ENCODE measurements around the gene CLBA1.

Gene CLBA1

GRCh38 chr14:105010106-105010505 lies 24.5 kb downstream of the CLBA1 start:
- Histone ChIP-seq H3K4me1 (ENCODE audit: control insufficient read depth, insufficient read depth, low read length) (no peaks in the 10 kb centered on the region), H3K9me3 (ENCODE audit: control insufficient read depth, low read length) (no peaks in the 10 kb centered on the region), H3K36me3 (ENCODE audit: control insufficient read depth, insufficient read depth, low read length) (no peaks in the 10 kb centered on the region), H3K9ac (ENCODE audit: low read length) (no peak overlapping the region), H3K4me3 (ENCODE audit: low read length) (no peak overlapping the region), H3K27me3 (ENCODE audit: control insufficient read depth, insufficient read depth, low read length) (no peaks in the 10 kb centered on the region)

- Histone ChIP-seq H3K27me3 (ENCODE audit: control insufficient read depth, insufficient read depth, low read length) (no peaks in the 10 kb centered on the region), H3K9ac (ENCODE audit: low read length) (no peak overlapping the region), H3K9me3 (ENCODE audit: control insufficient read depth, low read length) (no peaks in the 10 kb centered on the region), H3K36me3 (ENCODE audit: control insufficient read depth, insufficient read depth, low read length) (no peaks in the 10 kb centered on the region), H3K4me1 (ENCODE audit: control insufficient read depth, insufficient read depth, low read length) (no peaks in the 10 kb centered on the region), H3K4me3 (ENCODE audit: low read length) (no peak overlapping the region)
Measured at GRCh38 chr14:105010891-105011291, 25.3 kb downstream of the CLBA1 start.

DNA sequence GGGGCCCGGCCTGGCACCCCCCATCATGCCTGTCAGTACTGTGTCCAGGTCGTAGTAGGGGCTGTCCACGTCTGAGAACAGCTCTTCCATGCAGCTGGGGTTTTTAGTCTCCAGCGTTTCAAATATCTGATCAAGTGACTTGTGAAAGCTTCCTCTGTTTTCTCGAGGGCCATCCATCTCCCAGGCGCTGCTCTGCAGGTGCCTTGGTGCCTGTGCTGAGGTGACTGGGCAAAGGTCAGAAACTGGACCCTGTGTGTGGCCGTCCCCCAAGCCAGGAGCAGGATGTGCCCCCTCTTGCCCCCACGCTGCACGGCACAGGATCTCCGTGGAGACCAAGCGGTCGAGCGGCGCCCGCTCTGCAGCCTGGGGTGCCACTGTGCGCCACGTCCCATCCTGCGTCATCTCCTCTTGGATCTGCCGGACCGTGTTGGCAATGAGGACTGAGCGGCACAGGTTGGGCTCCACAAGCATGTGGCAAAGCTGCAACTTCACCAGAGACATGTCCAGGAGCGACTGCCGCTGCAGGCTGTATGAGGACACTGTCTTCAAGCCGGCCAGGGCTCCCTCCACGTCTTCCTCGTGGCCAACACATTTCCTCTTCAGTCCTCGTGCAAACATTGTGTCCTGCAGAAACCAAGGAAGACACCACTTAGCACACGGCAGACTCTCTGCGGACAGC lies 25.9 kb downstream of the CLBA1 start:
- Histone ChIP-seq H3K9ac (ENCODE audit: low read length) (no peak overlapping the region), H3K27me3 (ENCODE audit: control insufficient read depth, insufficient read depth, low read length) (no peaks in the 10 kb centered on the region), H3K9me3 (ENCODE audit: control insufficient read depth, low read length) (no peaks in the 10 kb centered on the region), H3K4me3 (ENCODE audit: low read length) (no peak overlapping the region), H3K36me3 (ENCODE audit: control insufficient read depth, insufficient read depth, low read length) (no peaks in the 10 kb centered on the region), H3K4me1 (ENCODE audit: control insufficient read depth, insufficient read depth, low read length) (no peaks in the 10 kb centered on the region)

GRCh38 chr14:105012171-105012985 lies 26.8 kb downstream of the CLBA1 start:
- Histone ChIP-seq H3K9me3 (ENCODE audit: control insufficient read depth, low read length) (no peaks in the 10 kb centered on the region), H3K9ac (ENCODE audit: low read length) (no peak overlapping the region), H3K4me3 (ENCODE audit: low read length) (no peak overlapping the region)

DNA sequence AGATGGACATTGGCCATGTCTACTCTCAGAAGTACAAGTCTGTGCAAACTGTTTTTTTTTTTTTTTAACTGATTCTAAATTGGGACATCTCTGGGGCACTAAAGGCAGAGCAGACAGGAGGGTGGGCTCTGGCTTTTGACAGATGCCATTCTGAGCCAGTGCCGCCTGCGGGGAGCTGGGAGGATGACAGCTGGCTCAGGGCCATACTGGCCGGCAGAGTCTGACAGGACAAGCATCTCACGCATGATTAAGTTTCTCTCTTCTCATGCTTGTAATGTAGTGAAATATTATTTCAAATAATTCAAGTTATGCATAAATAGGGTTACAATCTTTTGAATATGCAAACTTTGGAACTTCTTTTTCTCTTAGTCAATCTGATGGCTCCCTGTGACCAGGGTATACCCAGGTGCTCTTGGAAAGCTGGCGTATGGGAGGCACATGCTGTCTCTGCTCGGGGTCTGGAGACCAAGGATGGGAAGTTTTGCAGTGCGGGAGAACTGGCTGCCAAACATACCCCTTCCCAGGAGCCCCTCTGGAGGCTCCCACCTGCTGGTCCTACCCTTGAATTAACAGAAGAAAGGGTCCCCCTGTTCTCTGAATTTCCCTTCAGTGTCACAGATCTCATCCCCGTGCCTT lies 27.7 kb downstream of the CLBA1 start:
- Histone ChIP-seq H3K9me3 (ENCODE audit: control insufficient read depth, low read length) (no peaks in the 10 kb centered on the region), H3K9ac (ENCODE audit: low read length) (no peak overlapping the region), H3K27me3 (ENCODE audit: control insufficient read depth, insufficient read depth, low read length) (no peaks in the 10 kb centered on the region), H3K4me3 (ENCODE audit: low read length) (no peak overlapping the region), H3K36me3 (ENCODE audit: control insufficient read depth, insufficient read depth, low read length) (no peaks in the 10 kb centered on the region), H3K4me1 (ENCODE audit: control insufficient read depth, insufficient read depth, low read length) (no peaks in the 10 kb centered on the region)

More at GRCh38 chr14:105012171-105012985, 26.8 kb downstream of the CLBA1 start:
- no peaks in the 10 kb centered on the region for H3K27me3 ChIP-seq (ENCODE audit: control insufficient read depth, insufficient read depth, low read length)
- no peaks in the 10 kb centered on the region for H3K36me3 ChIP-seq (ENCODE audit: control insufficient read depth, insufficient read depth, low read length)
- H3K4me1 ChIP-seq (ENCODE audit: control insufficient read depth, insufficient read depth, low read length): no peaks in the 10 kb centered on the region

- Histone ChIP-seq H3K27me3 (ENCODE audit: control insufficient read depth, insufficient read depth, low read length) (no peaks in the 10 kb centered on the region), H3K4me1 (ENCODE audit: control insufficient read depth, insufficient read depth, low read length) (peaks cover under 1% of the 10 kb centered on the region), H3K4me3 (ENCODE audit: low read length) (no peak overlapping the region), H3K9me3 (ENCODE audit: control insufficient read depth, low read length) (no peaks in the 10 kb centered on the region), H3K9ac (ENCODE audit: low read length) (no peak overlapping the region), H3K36me3 (ENCODE audit: control insufficient read depth, insufficient read depth, low read length) (no peaks in the 10 kb centered on the region)
Measured at GRCh38 chr14:105014032-105014431, 28.4 kb downstream of the CLBA1 start.

DNA sequence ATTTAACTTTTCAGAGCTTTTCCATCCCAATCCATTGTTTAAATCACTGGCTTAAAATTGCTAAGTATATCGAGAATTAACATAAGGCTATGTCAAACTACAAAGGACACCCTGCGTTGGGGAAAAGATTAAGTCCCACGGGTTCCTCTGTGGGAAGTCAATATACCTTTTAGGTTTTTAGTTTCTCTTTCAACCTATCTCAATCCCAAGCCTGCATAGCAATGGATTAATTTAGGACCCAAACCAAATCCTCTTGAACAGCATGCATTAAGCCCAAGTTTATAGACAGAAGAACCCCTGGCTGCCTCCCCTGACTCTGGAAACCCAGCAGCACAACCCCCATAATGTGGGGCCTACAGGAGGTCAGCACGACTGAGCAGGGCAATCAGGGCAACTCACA lies 29.0 kb downstream of the CLBA1 start:
- H3K27me3 ChIP-seq (ENCODE audit: control insufficient read depth, insufficient read depth, low read length): no peaks in the 10 kb centered on the region
- H3K36me3 ChIP-seq (ENCODE audit: control insufficient read depth, insufficient read depth, low read length): no peaks in the 10 kb centered on the region
- H3K4me1 ChIP-seq (ENCODE audit: control insufficient read depth, insufficient read depth, low read length): peaks cover 7% of the 10 kb centered on the region
- H3K4me3 ChIP-seq (ENCODE audit: low read length): no peak overlapping the region
- H3K9me3 ChIP-seq (ENCODE audit: control insufficient read depth, low read length): no peaks in the 10 kb centered on the region
- H3K9ac ChIP-seq (ENCODE audit: low read length): no peak overlapping the region

DNA sequence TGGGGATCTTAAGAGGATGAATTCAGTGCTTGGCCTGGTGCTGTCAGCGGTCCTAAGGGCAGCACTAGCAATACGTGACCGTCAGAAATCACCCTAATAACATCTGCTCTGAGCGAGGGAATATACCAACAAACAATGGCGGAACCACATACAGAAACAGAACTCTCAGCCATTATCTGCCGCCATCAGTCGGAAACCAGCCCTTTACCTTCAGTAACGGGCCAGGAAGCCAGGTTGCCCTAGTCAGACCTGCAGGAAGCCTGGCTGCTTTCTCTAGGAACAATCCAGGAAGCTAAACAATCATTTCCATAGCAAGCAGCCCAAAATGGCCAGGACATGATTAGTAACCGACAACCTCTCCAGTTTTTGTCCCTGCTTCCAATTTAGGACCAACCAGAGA lies 29.7 kb downstream of the CLBA1 start:
- Histone ChIP-seq H3K36me3 (ENCODE audit: control insufficient read depth, insufficient read depth, low read length) (no peaks in the 10 kb centered on the region), H3K9ac (ENCODE audit: low read length) (no peak overlapping the region), H3K4me1 (ENCODE audit: control insufficient read depth, insufficient read depth, low read length) (peaks cover 8% of the 10 kb centered on the region), H3K9me3 (ENCODE audit: control insufficient read depth, low read length) (no peaks in the 10 kb centered on the region), H3K4me3 (ENCODE audit: low read length) (no peak overlapping the region), H3K27me3 (ENCODE audit: control insufficient read depth, insufficient read depth, low read length) (no peaks in the 10 kb centered on the region)

DNA sequence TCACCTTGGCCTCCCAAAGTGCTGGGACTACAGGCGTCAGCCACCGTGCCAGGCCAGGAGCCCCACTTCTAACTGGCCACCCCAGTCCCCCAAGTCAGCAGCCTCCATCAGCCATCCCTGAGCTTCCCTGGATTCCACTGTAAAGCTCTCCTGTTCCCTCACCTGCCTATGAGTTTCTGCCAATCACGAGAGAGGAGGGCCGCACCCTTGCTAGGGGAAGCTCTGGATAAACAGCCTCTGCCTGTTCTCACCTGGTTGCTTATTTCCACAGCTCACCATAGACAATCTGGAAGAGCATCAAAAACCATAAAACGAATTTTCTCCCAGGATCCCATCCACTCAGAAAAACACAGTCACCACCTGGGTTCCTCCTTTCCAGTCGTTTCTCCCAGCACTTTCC lies 30.3 kb downstream of the CLBA1 start:
- Histone ChIP-seq H3K4me1 (ENCODE audit: control insufficient read depth, insufficient read depth, low read length) (peaks cover 8% of the 10 kb centered on the region), H3K9me3 (ENCODE audit: control insufficient read depth, low read length) (no peaks in the 10 kb centered on the region), H3K27me3 (ENCODE audit: control insufficient read depth, insufficient read depth, low read length) (no peaks in the 10 kb centered on the region), H3K36me3 (ENCODE audit: control insufficient read depth, insufficient read depth, low read length) (no peaks in the 10 kb centered on the region), H3K4me3 (ENCODE audit: low read length) (no peak overlapping the region), H3K9ac (ENCODE audit: low read length) (no peak overlapping the region)

DNA sequence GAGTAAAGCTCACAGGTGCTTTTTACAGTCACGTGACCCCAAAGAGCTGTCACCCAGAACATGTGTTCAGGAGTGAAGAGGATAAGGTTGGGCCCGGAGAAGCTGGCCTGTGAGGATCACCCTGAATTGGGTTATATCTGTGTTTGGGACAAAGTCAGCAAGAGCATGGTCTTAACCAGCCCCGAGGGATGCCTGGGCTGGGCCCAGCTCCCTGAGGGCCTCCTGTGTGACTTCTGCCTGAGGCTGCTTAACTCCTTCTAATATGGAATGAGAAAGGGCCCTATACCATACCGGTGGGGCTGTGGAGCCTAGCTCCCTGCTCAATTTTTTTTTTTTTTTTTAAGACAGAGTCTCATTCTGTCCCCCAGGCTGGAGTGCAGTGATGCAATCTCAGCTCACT lies 32.8 kb downstream of the CLBA1 start:
- Histone ChIP-seq H3K9me3 (ENCODE audit: control insufficient read depth, low read length) (no peaks in the 10 kb centered on the region), H3K9ac (ENCODE audit: low read length) (no peak overlapping the region), H3K27me3 (ENCODE audit: control insufficient read depth, insufficient read depth, low read length) (no peaks in the 10 kb centered on the region), H3K36me3 (ENCODE audit: control insufficient read depth, insufficient read depth, low read length) (no peaks in the 10 kb centered on the region), H3K4me3 (ENCODE audit: low read length) (no peak overlapping the region), H3K4me1 (ENCODE audit: control insufficient read depth, insufficient read depth, low read length) (peaks cover 16% of the 10 kb centered on the region)

DNA sequence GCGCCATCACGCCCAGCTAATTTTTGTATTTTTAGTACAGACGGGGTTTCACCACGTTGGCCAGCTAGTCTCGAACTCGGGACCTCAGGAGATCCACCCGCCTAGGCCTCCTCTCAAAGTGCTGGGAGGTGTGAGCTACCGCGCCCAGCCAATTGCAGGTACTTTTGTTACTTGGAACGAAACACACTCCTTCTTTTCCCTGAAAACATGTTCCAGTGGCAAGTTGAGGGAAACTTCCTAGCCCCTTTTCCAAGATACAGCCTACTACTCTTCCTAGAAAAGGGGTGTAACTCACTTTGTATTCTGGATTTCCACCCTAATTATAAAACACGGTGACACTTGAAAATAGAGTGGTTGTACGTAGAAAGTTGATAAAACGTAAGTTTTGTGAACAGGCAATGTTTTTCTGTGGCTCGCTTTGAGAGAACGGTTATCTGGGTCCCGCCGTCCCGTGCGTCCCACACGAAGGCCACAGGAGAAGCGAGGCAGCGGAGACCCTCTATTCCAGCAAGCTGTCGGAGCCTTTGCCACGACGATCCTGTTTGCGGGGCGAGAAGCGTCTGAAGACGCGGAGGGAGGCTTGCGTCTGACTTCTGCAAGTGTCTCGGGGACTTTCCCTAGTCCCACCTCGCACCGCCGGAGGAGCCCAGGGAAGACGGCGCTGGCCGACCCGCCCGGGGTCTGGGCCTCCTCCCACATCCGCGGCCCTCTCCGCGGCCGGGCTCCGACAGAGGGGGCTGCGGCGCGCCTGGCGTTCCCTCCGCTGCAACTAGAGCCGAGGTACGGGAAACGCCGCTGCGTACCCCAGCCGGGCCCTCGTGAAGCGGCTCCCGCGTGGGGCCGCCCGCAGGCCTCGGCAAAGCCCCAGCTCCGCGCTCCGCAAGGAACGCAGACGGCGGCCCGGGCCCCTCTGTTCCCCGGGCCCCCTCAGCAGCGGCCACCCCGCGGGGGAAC lies 34.5 kb downstream of the CLBA1 start:
- H3K9me3 ChIP-seq (ENCODE audit: control insufficient read depth, low read length): no peaks in the 10 kb centered on the region
- H3K4me3 ChIP-seq (ENCODE audit: low read length): peak overlapping the region; percentile 2
- peak overlapping the region; percentile 60 for H3K9ac ChIP-seq (ENCODE audit: low read length)
- no peaks in the 10 kb centered on the region for H3K36me3 ChIP-seq (ENCODE audit: control insufficient read depth, insufficient read depth, low read length)
- H3K4me1 ChIP-seq (ENCODE audit: control insufficient read depth, insufficient read depth, low read length): peaks cover 16% of the 10 kb centered on the region
- no peaks in the 10 kb centered on the region for H3K27me3 ChIP-seq (ENCODE audit: control insufficient read depth, insufficient read depth, low read length)
